HCT116 (cell line): Measurements from ENCODE around the gene HOXC12. TPM values are rescaled to one million over a fixed set of nuclear protein-coding genes. Genes with fewer than 3 reads are reported as not detected.

Source experiments
- ATAC-seq: fragments of 200-7000 bp; cut with Tn5 transposase; 2 replicates; pipeline ENCODE4 v1.9.1; 2020; ENCODE audit warnings: mild to moderate bottlenecking, moderate library complexity
- BruUV-seq: library from RNA; stranded (reverse); fragments of 400-500 nt; replicated peaks from 2 replicates; lab custom pipeline; 2021; lab: Mats Ljungman, UMichigan
- CTCF ChIA-PET: fragments of 300-600 bp; sonication (Branson Sonifier 250); formaldehyde crosslinking; loops from one replicate; lab custom pipeline; 2021; ENCODE audit warnings: antibody characterized with exemption; lab: Charles Lee
- POLR2A ChIA-PET: fragments of 300-600, 350-600 bp; sonication (Branson Sonifier 250); formaldehyde crosslinking; loops from one replicate; lab custom pipeline; 2021; ENCODE audit warnings: antibody characterized with exemption; lab: Charles Lee
- RAD21 ChIA-PET, 2 experiments: fragments of 300-600 bp; sonication (Branson Sonifier 250); formaldehyde crosslinking; loops; one replicate each; lab custom pipeline; 2023; ENCODE audit warnings: low total read pairs in 2 of 2; ENCODE audit not compliant: uncharacterized antibody in 2 of 2, unreplicated experiment in 2 of 2, low non-redundant PET in 1 of 2; lab: Charles Lee
- DNase-seq: peaks from one replicate; pipeline ENCODE4 v3.0.0-alpha.2; 2010; ENCODE audit warnings: low read depth, low spot score
- H2AFZ ChIP-seq: fragments of 200-600 bp; shearing (Covaris generic), sonication (generic); 2 replicates; pipeline ENCODE4 v1.6.1; 2017; ENCODE audit warnings: low read depth, mixed run types, mixed read lengths, antibody characterized with exemption, low read length; ENCODE audit not compliant: poor library complexity, severe bottlenecking
- H3K27ac ChIP-seq: 2 replicates; pipeline ENCODE4 v1.5.1; 2012; ENCODE audit warnings: low read depth, low read length
- H3K27me3 ChIP-seq: fragments of 200-600 bp; sonication (generic); 2 replicates; pipeline ENCODE4 v1.6.1; 2016; ENCODE audit warnings: mixed run types, low read length, mixed read lengths; ENCODE audit not compliant: insufficient read depth
- H3K36me3 ChIP-seq, 2 experiments: fragments of 200-500 bp in 1 of 2; fragments of 200-600 bp in 1 of 2; sonication (Bioruptor generic) in 1 of 2; sonication (generic) in 1 of 2; 2 replicates each; pipeline versions ENCODE4 v1.5.1 to v1.6.1; 2014 to 2016; ENCODE audit warnings: low read length in 2 of 2, inconsistent platforms in 1 of 2, mixed read lengths in 1 of 2, mixed run types in 1 of 2; ENCODE audit not compliant: insufficient read depth in 2 of 2, control insufficient read depth in 1 of 2
- H3K4me1 ChIP-seq, 2 experiments: fragments of 200-600 bp in 1 of 2; sonication (generic) in 1 of 2; 2 replicates each; pipeline versions ENCODE4 v1.5.1 to v1.6.1; 2012 to 2017; ENCODE audit warnings: low read length in 2 of 2, inconsistent platforms in 1 of 2, mild to moderate bottlenecking in 1 of 2, mixed read lengths in 1 of 2, mixed run types in 1 of 2, moderate library complexity in 1 of 2; ENCODE audit not compliant: insufficient read depth in 2 of 2, control insufficient read depth in 1 of 2
- H3K4me2 ChIP-seq: fragments of 200-600 bp; sonication (generic); 2 replicates; pipeline ENCODE4 v1.6.1; 2017; ENCODE audit warnings: mixed run types, low read length, mixed read lengths
- H3K4me3 ChIP-seq, 2 experiments: fragments of 200-600 bp in 1 of 2; sonication (generic) in 1 of 2; replicated peaks in 1 of 2; 2 replicates each; pipeline ENCODE4 v1.5.1; 2011 to 2016; ENCODE audit warnings: low read length in 2 of 2, control low read depth in 1 of 2, low read depth in 1 of 2, mild to moderate bottlenecking in 1 of 2, mixed read lengths in 1 of 2, mixed run types in 1 of 2
- H3K79me2 ChIP-seq: fragments of 200-600 bp; sonication (generic); 2 replicates; pipeline ENCODE4 v1.6.1; 2017; ENCODE audit warnings: mild to moderate bottlenecking, mixed run types, low read length, moderate library complexity, mixed read lengths; ENCODE audit not compliant: insufficient read depth
- H3K9ac ChIP-seq: fragments of 200-600 bp; sonication (generic); 2 replicates; pipeline ENCODE4 v1.6.1; 2016; ENCODE audit warnings: low read length, mixed read lengths
- H3K9me2 ChIP-seq: fragments of 200-600 bp; sonication (generic), shearing (Covaris generic); 2 replicates; pipeline ENCODE4 v1.6.1; 2017; ENCODE audit warnings: mixed run types, mild to moderate bottlenecking, moderate library complexity; ENCODE audit not compliant: insufficient read depth
- H3K9me3 ChIP-seq, 2 experiments: fragments of 200-500 bp in 1 of 2; fragments of 200-600 bp in 1 of 2; sonication (Bioruptor generic) in 1 of 2; sonication (generic) in 1 of 2; 2 replicates each; pipeline ENCODE4 v1.6.1; 2014 to 2017; ENCODE audit warnings: low read length in 2 of 2, mixed read lengths in 2 of 2, inconsistent platforms in 1 of 2, low read depth in 1 of 2, mild to moderate bottlenecking in 1 of 2, mixed run types in 1 of 2, moderate library complexity in 1 of 2; ENCODE audit not compliant: control insufficient read depth in 1 of 2, insufficient read depth in 1 of 2
- H4K20me1 ChIP-seq: fragments of 200-600 bp; sonication (generic), shearing (Covaris generic); 2 replicates; pipeline ENCODE4 v1.6.1; 2017; ENCODE audit warnings: mixed run types, mild to moderate bottlenecking, moderate library complexity; ENCODE audit not compliant: insufficient read depth
- CEBPB ChIP-seq: IDR thresholded peaks from 2 replicates; pipeline ENCODE4 v1.6.1; 2012; ENCODE audit warnings: low read depth
- EZH2 ChIP-seq: fragments of 200-600 bp; sonication (generic); IDR thresholded peaks from 2 replicates; pipeline ENCODE4 v1.6.1; 2017; ENCODE audit warnings: antibody characterized with exemption, mixed run types
- FOSL1 ChIP-seq: IDR thresholded peaks from 2 replicates; pipeline ENCODE4 v1.6.1; 2012; ENCODE audit warnings: low read depth
- POLR2AphosphoS5 ChIP-seq: IDR thresholded peaks from 2 replicates; pipeline ENCODE4 v1.6.1; 2011; ENCODE audit warnings: mild to moderate bottlenecking, low read depth, low read length, moderate library complexity
- RAD21 ChIP-seq: IDR thresholded peaks from 2 replicates; pipeline ENCODE4 v1.6.1; 2012; ENCODE audit warnings: low read depth, mild to moderate bottlenecking
- SIN3A ChIP-seq: IDR thresholded peaks from 2 replicates; pipeline ENCODE4 v1.6.1; 2012; ENCODE audit warnings: low read depth
- TCF7L2 ChIP-seq: IDR thresholded peaks from 2 replicates; pipeline ENCODE4 v1.7.0; 2011; ENCODE audit warnings: borderline replicate concordance, inconsistent platforms; ENCODE audit not compliant: insufficient read depth, insufficient read length; ENCODE audit errors: extremely low read depth
- YY1 ChIP-seq: IDR thresholded peaks from 2 replicates; pipeline ENCODE4 v1.6.1; 2011; ENCODE audit warnings: low read length, low read depth, moderate library complexity, mild to moderate bottlenecking; ENCODE audit not compliant: insufficient replicate concordance; ENCODE audit errors: extremely low read depth
- ZFX ChIP-seq: fragments of 450-650 bp; IDR thresholded peaks from 2 replicates; pipeline ENCODE4 v1.6.1; 2017
- ZNF274 ChIP-seq: fragments of 200-500 bp; sonication (Bioruptor generic); IDR thresholded peaks from 2 replicates; pipeline ENCODE4 v1.6.1; 2014; ENCODE audit warnings: mild to moderate bottlenecking, low read depth, low read length, inconsistent platforms
- intact Hi-C: fragments of 100-400 bp; cut with micrococcal nuclease; formaldehyde crosslinking; loops from 2 replicates; pipeline ENCODE4 v1.10.0; 2022
- total RNA-seq: library from RNA; stranded (reverse); gene quantifications from one replicate; pipeline ENCODE4 v1.2.1, GENCODE V29; 2021; ENCODE audit not compliant: unreplicated experiment

The HOXC12 gene
- total RNA-seq, 1 experiment from 2014 or later, result not detected

DNA sequence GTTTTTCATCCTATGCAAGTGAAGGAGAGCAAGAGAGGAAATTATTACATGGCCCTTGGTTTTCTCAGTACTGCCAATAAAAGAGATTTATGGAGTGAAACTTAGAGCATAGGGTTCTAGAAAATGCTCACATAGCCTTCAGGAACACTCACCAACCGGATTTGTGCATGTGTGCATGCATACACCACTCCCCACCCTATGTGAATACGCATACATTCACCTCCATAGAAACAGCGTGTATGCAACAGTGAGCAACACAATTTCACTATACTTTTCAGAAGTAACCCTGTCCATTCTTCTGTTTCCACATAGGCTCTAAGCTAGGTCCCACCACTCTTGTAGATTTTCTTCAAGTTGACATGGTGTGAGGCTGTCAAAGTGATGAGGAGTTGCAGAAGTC, 47.6 kb upstream of the HOXC12 start:
- no peak for TF ChIP-seq SIN3A

GRCh38 chr12:53916788-53917655, 37.7 kb upstream of the HOXC12 start:
- 0 out of 2 replicates have a peak, but pooled peaks cover 3% of the 10 kb centered on the region for H3K27me3 ChIP-seq
- RAD21 ChIA-PET, result no interaction called here
- BruUV-seq, result no TSS peak
- H3K9me3 ChIP-seq, result no peaks in the 10 kb centered on the region
- no peak overlapping the region for H3K4me3 ChIP-seq
- H3K4me2 ChIP-seq, result no peak overlapping the region
- H3K79me2 ChIP-seq, result no peaks in the 10 kb centered on the region
- H3K9ac ChIP-seq, result no peak overlapping the region
- POLR2A ChIA-PET, result no interaction called here
- intact Hi-C loops, result no loop called here
- no peak for ATAC-seq
- H3K27ac ChIP-seq, result no peak overlapping the region
- DNase-seq, result no peak
- H3K9me2 ChIP-seq, result no peaks in the 10 kb centered on the region
- H3K36me3 ChIP-seq, result no peaks in the 10 kb centered on the region
- no peaks in the 10 kb centered on the region for H4K20me1 ChIP-seq
- no peaks in the 10 kb centered on the region for H3K4me1 ChIP-seq
- H2AFZ ChIP-seq, result no peak overlapping the region
- TF ChIP-seq RAD21 (no peak), EZH2 (no peak), TCF7L2 (no peak), FOSL1 (no peak), ZNF274 (no peak), YY1 (no peak), CEBPB (no peak), POLR2AphosphoS5 (no peak), ZFX (no peak)
- TF ChIP-seq, all 23 proteins: peak for 0
- CTCF ChIA-PET, result no interaction called here

More for the DNA sequence above, 47.6 kb upstream of the HOXC12 start:
- H3K27me3 ChIP-seq, result 0 out of 2 replicates have a peak, but pooled peaks cover 1% of the 10 kb centered on the region
- no peak for ATAC-seq
- no peaks in the 10 kb centered on the region for H3K4me1 ChIP-seq
- intact Hi-C loops, result no loop called here
- ChIA-PET CTCF (no interaction called here), POLR2A (no interaction called here), RAD21 (no interaction called here)
- no peak overlapping the region for H2AFZ ChIP-seq
- H3K79me2 ChIP-seq, result no peaks in the 10 kb centered on the region
- H3K9me2 ChIP-seq, result no peaks in the 10 kb centered on the region
- no peaks in the 10 kb centered on the region for H4K20me1 ChIP-seq
- H3K9ac ChIP-seq, result no peak overlapping the region
- no peak for DNase-seq
- no peak overlapping the region for H3K4me2 ChIP-seq
- no peaks in the 10 kb centered on the region for H3K9me3 ChIP-seq
- no peak overlapping the region for H3K4me3 ChIP-seq
- no peaks in the 10 kb centered on the region for H3K36me3 ChIP-seq
- BruUV-seq, result no TSS peak
- H3K27ac ChIP-seq, result no peak overlapping the region
